GM23338 (cell line): ENCODE data around the gene TOX2. TPM values are rescaled to one million over a fixed set of nuclear protein-coding genes. Genes with fewer than 3 reads are reported as not detected.

Experiments
- NANOG ChIP-seq: IDR thresholded peaks from 2 replicates; pipeline ENCODE4 v1.6.1; 2016; ENCODE audit warnings: antibody characterized with exemption, borderline replicate concordance
- REST ChIP-seq: IDR thresholded peaks from one replicate; pipeline ENCODE4 v1.6.1; 2018; ENCODE audit warnings: antibody characterized with exemption; ENCODE audit not compliant: unreplicated experiment
- ZNF114 ChIP-seq: fragments of 250-450 bp; sonication (Bioruptor Pico); IDR thresholded peaks from 2 replicates; pipeline ENCODE4 v1.5.0; 2020; ENCODE audit warnings: mild to moderate bottlenecking, moderate library complexity
- ZNF462 ChIP-seq: fragments of 250-450 bp; sonication (Bioruptor Pico); IDR thresholded peaks from 2 replicates; pipeline ENCODE4 v1.5.0; 2020; ENCODE audit warnings: mild to moderate bottlenecking, moderate library complexity
- polyA plus RNA-seq: library from polyadenylated mRNA; unstranded; fragments of >200 nt; fragmentation: Nextera tagmentation; extraction: Ambion mirVana; gene quantifications from 2 replicates; pipeline ENCODE4 v1.2.1, GENCODE V29; 2016
- total RNA-seq: library from RNA; depleted of rRNA; stranded (reverse); fragments of >200 nt; shearing (Covaris generic); gene quantifications from 2 replicates; pipeline ENCODE4 v1.2.3, GENCODE V29; 2014

Gene TOX2
- total and polyA plus RNA-seq, 2 experiments from 2014 or later, result 1.4 to 1.5 TPM

GRCh38 chr20:44115762-44116644 lies 201.4 kb downstream of the TOX2 start (continued):
- TF ChIP-seq ZNF462 (CRISPR knock-in tag), result no peak
- TF ChIP-seq REST, result no peak
- no peak for TF ChIP-seq NANOG
- no peak for TF ChIP-seq ZNF114
